Natural killer cell (primary cell): ENCODE results near the gene LAG3. TPM values are rescaled to one million over a fixed set of nuclear protein-coding genes. Genes with fewer than 3 reads are reported as not detected.

Experiments used
- ATAC-seq, 3 donors: fragments of 150-1000 bp in 2 of 3; fragments of 200-7000 bp in 1 of 3; cut with Tn5 transposase; 1 replicate in 1 of 3; 2 replicates in 2 of 3; pipeline ENCODE4 v1.10.0; 2021; ENCODE audit warnings: mild to moderate bottlenecking in 2 of 3, moderate library complexity in 2 of 3
- DNase-seq, 2 donors: peaks; one replicate each; pipeline versions ENCODE4 v3.0.0 to v3.0.0-alpha.2; 2013 to 2021; ENCODE audit warnings: mixed read lengths in 1 of 2
- H3K27ac ChIP-seq: one replicate; pipeline ENCODE4 v1.5.1; 2013; ENCODE audit warnings: mild to moderate bottlenecking, low read length
- H3K27me3 ChIP-seq: one replicate; pipeline ENCODE4 v1.6.1; 2013; ENCODE audit warnings: low read length; ENCODE audit not compliant: control insufficient read depth, insufficient read depth
- H3K36me3 ChIP-seq: one replicate; pipeline ENCODE4 v1.6.1; 2013; ENCODE audit warnings: low read length; ENCODE audit not compliant: control insufficient read depth, insufficient read depth
- H3K4me1 ChIP-seq: one replicate; pipeline ENCODE4 v1.6.1; 2013; ENCODE audit warnings: low read length; ENCODE audit not compliant: control insufficient read depth, insufficient read depth
- H3K4me3 ChIP-seq: one replicate; pipeline ENCODE4 v1.5.1; 2013; ENCODE audit warnings: low read length
- H3K9me3 ChIP-seq: one replicate; pipeline ENCODE4 v1.6.1; 2013; ENCODE audit warnings: low read length; ENCODE audit not compliant: control insufficient read depth, insufficient read depth
- H3K27ac Mint-ChIP-seq, 2 donors: one replicate each; pipeline ENCODE4 v1.8.0; 2022; ENCODE audit warnings: mild to moderate bottlenecking in 2 of 2, mixed read lengths in 2 of 2, moderate library complexity in 1 of 2
- H3K27me3 Mint-ChIP-seq, 2 donors: one replicate each; pipeline ENCODE4 v1.8.0; 2022; ENCODE audit warnings: low read depth in 2 of 2, mixed read lengths in 2 of 2
- H3K36me3 Mint-ChIP-seq: one replicate; pipeline ENCODE4 v1.8.0; 2022; ENCODE audit warnings: mixed read lengths
- H3K4me1 Mint-ChIP-seq, 2 donors: one replicate each; pipeline ENCODE4 v1.8.0; 2022; ENCODE audit warnings: mixed read lengths in 2 of 2
- H3K4me3 Mint-ChIP-seq: one replicate; pipeline ENCODE4 v1.8.0; 2022; ENCODE audit warnings: mild to moderate bottlenecking, moderate library complexity, mixed read lengths
- H3K9me3 Mint-ChIP-seq, 2 donors: one replicate each; pipeline ENCODE4 v1.8.0; 2022; ENCODE audit warnings: mixed read lengths in 2 of 2
- CTCF ChIP-seq: fragments of 200-600 bp; IDR thresholded peaks from one replicate; pipeline ENCODE4 v1.8.0; 2022; ENCODE audit warnings: antibody characterized with exemption
- WGBS: methylation state at CpG from one replicate; pipeline ENCODE4 v1.1.7; 2013; ENCODE audit warnings: missing lambda C conversion rate; ENCODE audit not compliant: insufficient coverage; 5-methylcytosine and 5-hydroxymethylcytosine counted together
- intact Hi-C: fragments of 100-400 bp; cut with micrococcal nuclease; formaldehyde crosslinking; loops from one replicate; pipeline ENCODE4 v1.14.2; 2022
- total RNA-seq, 4 donors: library from RNA; stranded (reverse); fragments of 120-200 nt in 1 of 4; gene quantifications; one replicate each; pipeline versions ENCODE4 v1.2.3 to v1.2.4, GENCODE V29; 2013 to 2022

Gene LAG3
- total RNA-seq, 3 donors from 2014 or later (not counting 1 experiment from before 2014, with no cell fraction given): 0.36 to 7.6 (median 0.78) TPM

DNA sequence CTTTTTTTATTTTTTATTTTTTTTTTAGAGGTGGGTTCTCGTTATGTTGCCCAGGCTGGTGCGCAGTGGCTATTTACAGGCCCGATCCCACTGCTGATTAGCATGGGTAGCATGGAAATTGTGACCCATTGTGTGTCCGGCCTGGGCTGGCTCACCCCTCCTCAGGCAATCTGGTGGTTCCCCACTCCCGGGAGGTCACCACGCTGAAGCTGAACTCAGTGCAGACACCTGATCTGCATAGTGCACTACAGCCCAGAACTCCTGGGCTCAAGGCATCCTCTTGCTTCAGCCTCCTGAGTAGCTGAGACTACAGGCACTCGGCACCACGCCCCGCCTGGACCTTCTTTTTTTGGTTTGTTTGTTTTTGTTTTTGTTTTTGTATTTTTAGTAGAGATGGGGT lies 11.5 kb downstream of the LAG3 start:
- Histone ChIP-seq H3K4me1 (peaks cover 5% of the 10 kb centered on the region), H3K4me3 (no peak overlapping the region), H3K9me3 (no peaks in the 10 kb centered on the region), H3K36me3 (no peaks in the 10 kb centered on the region), H3K27ac (no peak overlapping the region), H3K27me3 (no peaks in the 10 kb centered on the region)
- Mint-ChIP-seq H3K4me1 (peaks cover 4 to 6% of the 10 kb centered on the region in 2 donors), H3K36me3 (no peaks in the 10 kb centered on the region), H3K27ac (no peak overlapping the region), H3K4me3 (no peak overlapping the region), H3K27me3 (peaks cover 2 to 6% of the 10 kb centered on the region in 2 donors), H3K9me3 (no peaks in the 10 kb centered on the region)
- no peak for TF ChIP-seq CTCF
- 88% methylated on average over 9 of the region's 9 CpGs for WGBS
- intact Hi-C loops: no loop called here
- ATAC-seq (no peak), DNase-seq (no peak)

DNA sequence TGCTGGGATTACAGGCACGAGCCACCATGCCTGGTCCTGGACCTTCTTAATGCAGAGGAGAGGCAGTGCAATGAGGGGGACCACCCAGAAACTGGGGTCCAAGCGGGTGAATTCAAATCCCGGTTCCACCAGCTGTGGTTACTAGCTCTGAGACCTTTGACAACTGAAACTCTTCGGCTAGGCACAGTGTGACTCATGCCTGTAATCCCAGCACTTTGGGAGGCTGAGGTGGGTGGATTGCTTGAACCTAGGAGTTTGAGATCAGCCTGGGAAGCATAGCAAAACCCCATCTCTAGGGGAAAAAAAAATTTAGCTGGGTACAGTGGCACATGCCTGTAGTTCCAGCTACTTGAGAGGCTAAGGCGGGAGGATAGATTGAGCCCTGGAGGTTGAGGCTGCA lies 12.0 kb downstream of the LAG3 start:
- no peaks in the 10 kb centered on the region for H3K36me3 ChIP-seq
- no peak for TF ChIP-seq CTCF
- Mint-ChIP-seq H3K27ac (no peak overlapping the region), H3K36me3 (no peaks in the 10 kb centered on the region), H3K9me3 (no peaks in the 10 kb centered on the region), H3K27me3 (peaks cover 3 to 8% of the 10 kb centered on the region in 2 donors), H3K4me1 (peaks cover 1 to 3% of the 10 kb centered on the region in 2 donors), H3K4me3 (no peak overlapping the region)
- WGBS: 83% methylated on average over 5 of the region's 5 CpGs
- H3K4me3 ChIP-seq: no peak overlapping the region
- H3K27ac ChIP-seq: no peak overlapping the region
- no peaks in the 10 kb centered on the region for H3K27me3 ChIP-seq
- peaks cover 4% of the 10 kb centered on the region for H3K4me1 ChIP-seq
- intact Hi-C loops: no loop called here
- ATAC-seq (no peak), DNase-seq (no peak)
- H3K9me3 ChIP-seq: no peaks in the 10 kb centered on the region

DNA sequence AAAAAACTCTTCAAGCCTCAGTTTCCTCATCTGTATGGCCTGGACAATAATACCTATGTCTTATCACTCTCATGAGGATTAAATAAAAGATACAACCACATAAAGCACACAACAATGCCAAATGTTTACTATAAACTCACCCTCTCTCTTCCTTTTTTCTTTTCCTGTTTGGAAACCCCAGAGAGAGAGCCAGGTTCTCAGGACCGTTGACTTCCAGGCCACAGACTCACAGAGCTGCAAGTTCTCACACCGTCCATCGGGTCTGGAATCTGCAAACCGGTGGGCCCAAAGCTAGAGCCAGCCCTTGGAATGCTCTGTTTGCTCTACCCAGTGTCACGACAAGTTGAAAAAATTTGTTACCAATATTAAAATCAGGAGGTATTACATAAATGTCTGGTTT lies 12.4 kb downstream of the LAG3 start:
- no peak for ATAC-seq
- H3K27ac ChIP-seq: no peak overlapping the region
- H3K4me3 Mint-ChIP-seq: no peak overlapping the region
- no peaks in the 10 kb centered on the region for H3K27me3 ChIP-seq
- no peaks in the 10 kb centered on the region for H3K9me3 Mint-ChIP-seq
- no peaks in the 10 kb centered on the region for H3K9me3 ChIP-seq
- WGBS: 70% methylated on average over 5 of the region's 5 CpGs
- peaks cover 0 to 7% of the 10 kb centered on the region in 2 donors for H3K4me1 Mint-ChIP-seq
- no peaks in the 10 kb centered on the region for H3K36me3 Mint-ChIP-seq
- H3K27me3 Mint-ChIP-seq: peaks cover 8 to 12% of the 10 kb centered on the region in 2 donors
- no peak overlapping the region for H3K4me3 ChIP-seq
- peaks cover 4% of the 10 kb centered on the region for H3K4me1 ChIP-seq
- no peak for TF ChIP-seq CTCF
- intact Hi-C loops: no loop called here
- DNase-seq: no peak
- no peaks in the 10 kb centered on the region for H3K36me3 ChIP-seq
- no peak overlapping the region for H3K27ac Mint-ChIP-seq

- intact Hi-C loops: no loop called here
- Histone ChIP-seq H3K27ac (no peak overlapping the region), H3K4me3 (no peak overlapping the region), H3K4me1 (peaks cover 4% of the 10 kb centered on the region), H3K36me3 (no peaks in the 10 kb centered on the region), H3K9me3 (no peaks in the 10 kb centered on the region), H3K27me3 (no peaks in the 10 kb centered on the region)
- no peaks in the 10 kb centered on the region for H3K9me3 Mint-ChIP-seq
- peaks cover 0 to 8% of the 10 kb centered on the region in 2 donors for H3K4me1 Mint-ChIP-seq
- no peak overlapping the region for H3K4me3 Mint-ChIP-seq
- DNase-seq (peak in 1 of 2 donors; percentile 74), ATAC-seq (no peak)
- peaks cover 8 to 14% of the 10 kb centered on the region in 2 donors for H3K27me3 Mint-ChIP-seq
- 51% methylated on average over 6 of the region's 9 CpGs for WGBS
- H3K27ac Mint-ChIP-seq: no peak overlapping the region
- TF ChIP-seq CTCF: no peak
- H3K36me3 Mint-ChIP-seq: no peaks in the 10 kb centered on the region
These were observed 14.2 kb downstream of the LAG3 start for GRCh38 chr12:6786416-6787094.
